ENCODE data around the gene MMAB.

- TF ChIP-seq, protein P1, sequence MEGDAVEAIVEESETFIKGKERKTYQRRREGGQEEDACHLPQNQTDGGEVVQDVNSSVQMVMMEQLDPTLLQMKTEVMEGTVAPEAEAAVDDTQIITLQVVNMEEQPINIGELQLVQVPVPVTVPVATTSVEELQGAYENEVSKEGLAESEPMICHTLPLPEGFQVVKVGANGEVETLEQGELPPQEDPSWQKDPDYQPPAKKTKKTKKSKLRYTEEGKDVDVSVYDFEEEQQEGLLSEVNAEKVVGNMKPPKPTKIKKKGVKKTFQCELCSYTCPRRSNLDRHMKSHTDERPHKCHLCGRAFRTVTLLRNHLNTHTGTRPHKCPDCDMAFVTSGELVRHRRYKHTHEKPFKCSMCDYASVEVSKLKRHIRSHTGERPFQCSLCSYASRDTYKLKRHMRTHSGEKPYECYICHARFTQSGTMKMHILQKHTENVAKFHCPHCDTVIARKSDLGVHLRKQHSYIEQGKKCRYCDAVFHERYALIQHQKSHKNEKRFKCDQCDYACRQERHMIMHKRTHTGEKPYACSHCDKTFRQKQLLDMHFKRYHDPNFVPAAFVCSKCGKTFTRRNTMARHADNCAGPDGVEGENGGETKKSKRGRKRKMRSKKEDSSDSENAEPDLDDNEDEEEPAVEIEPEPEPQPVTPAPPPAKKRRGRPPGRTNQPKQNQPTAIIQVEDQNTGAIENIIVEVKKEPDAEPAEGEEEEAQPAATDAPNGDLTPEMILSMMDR (IDR thresholded peaks at IDR 0.05 in 4 of 5, conservative IDR thresholded peaks at IDR 0.05 in 1 of 5) = no peak
- no peak for TF ChIP-seq POLR2A (IDR thresholded peaks at IDR 0.05)
Observed at GRCh38 chr12:109608270-109608669, 35.0 kb upstream of the MMAB start.
